ENCODE measurements around the gene FBXL15.
"Not testable (repeated sequence)": the region's sequence is repeated elsewhere in the genome, so short reads cannot be mapped to it uniquely, and the experiment has no call there.

Gene FBXL15

DNA sequence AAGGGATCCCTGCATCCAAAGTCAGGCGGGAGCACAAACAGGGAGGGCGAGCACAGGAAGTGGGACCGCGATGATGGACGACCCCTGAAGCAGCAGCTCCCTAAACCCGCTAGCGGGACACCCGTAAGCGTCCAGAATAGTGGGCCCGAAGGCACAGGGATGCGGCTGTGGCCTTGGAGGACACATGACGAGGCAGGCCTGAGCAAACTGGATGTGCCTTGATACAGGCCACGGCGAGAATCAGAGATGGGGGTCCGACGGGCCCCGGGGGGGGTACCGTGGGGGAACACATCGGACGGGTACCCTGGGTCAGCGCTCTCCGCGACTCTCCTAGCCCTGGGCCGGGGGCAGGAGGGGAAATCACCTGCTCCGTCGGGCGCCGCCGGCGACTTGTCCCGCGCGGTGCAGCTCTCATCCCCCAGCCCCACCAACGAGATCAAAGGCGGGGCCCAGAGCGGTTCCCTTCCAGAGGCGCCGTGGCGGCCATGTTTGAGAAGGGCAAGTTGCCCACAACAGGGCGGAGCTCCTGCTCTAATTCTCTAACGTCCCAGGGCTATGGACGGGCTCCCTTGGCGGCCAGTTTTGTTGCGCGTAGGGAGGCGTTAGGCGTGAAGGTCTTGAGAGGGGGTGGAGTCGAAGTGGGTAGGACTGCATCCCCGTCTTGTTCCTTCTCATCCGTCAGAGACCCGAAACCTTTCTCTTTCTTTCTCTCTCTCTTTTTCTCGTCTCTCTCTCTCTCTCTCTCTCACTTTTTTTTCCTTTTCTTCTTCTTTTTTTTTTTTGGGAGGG, 11.7 kb downstream of the FBXL15 start, which contains the start of gene CUEDC2:
Gene CUEDC2, minus strand, starts transcription at position 413 of the 789 bp plus-strand sequence. CDS start 7,386 bp downstream, outside the sequence.
- DNase-seq: peak; percentile 88

DNA sequence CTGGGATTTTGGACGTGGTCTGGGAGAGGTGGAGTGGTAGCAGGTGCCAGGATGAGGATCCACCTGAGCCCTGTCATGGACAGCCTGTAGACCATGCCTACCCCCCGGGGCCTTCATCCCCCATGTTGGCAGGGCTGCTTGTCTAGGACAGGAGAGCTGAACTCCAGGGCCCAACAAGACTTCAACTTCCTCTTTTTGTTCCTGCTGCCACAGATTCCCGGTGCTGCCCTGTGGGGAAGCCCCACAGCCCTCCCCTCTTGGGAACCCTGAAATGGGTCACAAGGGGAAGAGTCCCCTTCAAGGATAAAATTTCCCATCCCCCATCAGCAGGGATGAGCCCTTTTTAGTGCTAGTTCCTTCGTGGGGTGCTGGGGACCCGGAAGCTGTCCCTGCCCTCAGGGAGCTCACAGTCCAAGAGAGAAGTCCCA, 13.0 kb downstream of the FBXL15 start:
- DNase-seq: no peak

DNA sequence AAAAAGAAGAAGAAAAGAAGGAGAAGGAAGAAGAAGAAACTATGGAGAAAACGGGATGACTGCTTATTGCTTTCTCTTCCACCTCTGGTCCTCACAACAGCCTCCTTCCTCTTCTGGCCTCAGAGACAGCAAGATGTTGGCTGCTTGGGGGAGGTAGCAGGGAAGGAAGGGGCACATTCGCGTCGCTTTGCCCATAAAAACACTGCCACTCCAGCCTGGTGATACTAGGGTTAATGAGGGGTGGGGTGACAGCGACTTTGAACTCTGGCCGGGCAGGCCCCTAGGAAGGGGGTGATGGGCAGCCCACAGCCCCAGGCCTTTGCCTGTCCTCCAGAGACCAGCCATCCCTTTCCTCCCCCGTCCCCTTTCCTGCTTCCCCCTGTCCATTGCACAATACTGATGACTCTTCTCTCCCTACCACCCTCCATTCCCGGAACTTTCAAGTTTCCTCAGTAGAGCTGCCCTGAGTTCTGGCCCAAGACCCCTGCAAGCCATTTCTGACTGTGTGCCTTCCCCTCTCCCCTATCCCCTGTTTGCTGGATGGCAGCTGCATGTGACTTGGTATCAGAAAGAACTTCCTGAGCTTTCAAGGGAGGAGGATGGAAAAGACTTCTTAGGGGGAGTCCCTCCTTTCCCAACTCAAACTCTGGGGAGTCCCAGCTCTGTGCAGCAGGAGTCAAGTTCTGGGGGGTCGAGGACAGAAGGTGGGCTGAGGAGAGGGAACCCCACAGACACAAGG, 13.9 kb downstream of the FBXL15 start:
- DNase-seq: no peak

DNA sequence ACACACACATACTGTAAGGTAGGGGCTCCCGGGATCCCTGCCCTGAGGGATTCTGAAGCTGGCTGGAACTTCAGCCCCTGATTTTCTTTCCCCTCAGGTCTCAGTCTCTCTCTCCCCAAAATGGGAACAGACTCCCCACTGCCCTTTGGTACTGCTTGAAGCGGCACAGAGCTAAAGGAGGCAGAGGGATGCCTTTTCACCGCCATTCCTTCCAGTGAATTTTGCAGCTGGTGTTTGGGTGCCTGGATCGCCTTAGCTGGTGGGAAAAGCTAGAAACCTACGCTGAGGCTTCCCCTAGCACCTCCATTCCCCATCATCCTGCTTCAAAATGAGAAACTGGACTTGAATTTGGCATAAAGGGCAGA, 14.5 kb downstream of the FBXL15 start:
- DNase-seq: no peak

DNA sequence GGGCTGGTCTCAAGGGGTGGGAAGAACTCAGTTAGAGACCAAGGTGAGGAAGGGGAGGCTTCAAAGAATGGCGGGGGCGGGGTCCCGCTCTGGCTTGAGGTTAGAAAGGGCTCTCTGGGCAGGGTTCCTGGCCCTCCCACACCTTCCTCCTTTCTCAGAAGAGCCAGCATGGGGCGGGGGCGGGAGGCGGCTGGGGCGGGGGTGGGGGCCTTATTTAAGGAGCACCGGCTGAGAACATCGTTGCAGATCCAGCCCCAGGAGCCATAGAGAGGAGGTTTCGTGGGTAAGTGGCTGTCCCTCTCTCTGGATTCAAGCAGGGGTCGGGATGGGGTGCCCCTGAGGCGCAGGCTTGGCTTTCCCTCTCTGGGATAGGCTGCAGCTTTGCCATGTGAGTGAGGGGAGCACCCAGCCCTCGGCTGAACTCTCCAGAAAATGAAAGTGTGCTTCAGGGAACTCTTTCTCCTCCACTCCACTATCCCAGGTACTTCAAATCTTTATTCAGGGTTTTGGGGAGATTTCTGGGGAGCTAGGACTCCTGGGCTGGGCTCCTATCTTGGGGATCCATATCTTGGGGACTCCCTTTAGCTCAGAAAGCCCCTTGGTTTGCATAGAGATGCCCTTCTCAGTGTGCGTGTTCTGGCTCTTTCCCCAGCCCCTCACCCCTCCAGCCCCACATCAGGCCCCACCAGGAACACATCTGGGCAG, 15.0 kb downstream of the FBXL15 start:
- DNase-seq: no peak

DNA sequence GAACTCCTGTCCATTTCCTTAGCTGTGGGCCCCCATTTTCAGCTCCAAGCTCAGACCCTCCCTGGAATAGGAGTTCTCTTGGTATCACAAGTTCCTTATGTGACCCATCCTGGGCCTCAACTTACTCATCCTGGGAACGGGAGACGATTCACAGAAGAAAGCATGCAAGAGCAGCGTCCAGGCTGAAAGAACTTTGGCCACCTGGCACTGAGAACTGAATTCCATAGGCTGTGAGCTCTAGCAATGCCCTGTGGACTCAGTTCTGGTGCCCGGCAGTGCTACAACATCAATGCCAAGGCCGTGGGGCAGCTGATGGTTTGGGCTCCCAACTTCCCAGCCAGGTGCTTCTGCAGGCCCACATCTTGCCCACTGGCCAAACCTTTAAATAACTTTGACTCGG, 15.7 kb downstream of the FBXL15 start:
- DNase-seq: no peak

DNA sequence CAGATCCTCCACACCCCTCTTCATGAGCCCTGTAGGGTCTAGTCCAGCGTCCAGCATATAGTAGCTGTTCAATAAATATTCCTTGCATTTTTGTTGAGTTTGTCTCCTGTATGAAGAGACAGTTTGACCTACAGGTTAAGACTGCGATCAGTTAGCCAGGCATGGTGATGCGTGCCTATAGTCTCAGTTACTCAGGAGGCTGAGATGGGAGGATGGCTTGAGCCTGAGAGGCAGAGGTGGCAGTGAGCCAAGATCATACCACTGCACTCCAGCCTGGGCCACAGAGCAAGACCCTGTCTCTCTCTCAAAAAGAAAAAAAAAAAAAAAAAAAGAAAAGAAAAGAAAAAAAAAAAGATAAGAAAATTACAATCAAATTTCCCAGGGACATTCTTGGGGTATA, 16.9 kb downstream of the FBXL15 start:
- no peak for DNase-seq

DNA sequence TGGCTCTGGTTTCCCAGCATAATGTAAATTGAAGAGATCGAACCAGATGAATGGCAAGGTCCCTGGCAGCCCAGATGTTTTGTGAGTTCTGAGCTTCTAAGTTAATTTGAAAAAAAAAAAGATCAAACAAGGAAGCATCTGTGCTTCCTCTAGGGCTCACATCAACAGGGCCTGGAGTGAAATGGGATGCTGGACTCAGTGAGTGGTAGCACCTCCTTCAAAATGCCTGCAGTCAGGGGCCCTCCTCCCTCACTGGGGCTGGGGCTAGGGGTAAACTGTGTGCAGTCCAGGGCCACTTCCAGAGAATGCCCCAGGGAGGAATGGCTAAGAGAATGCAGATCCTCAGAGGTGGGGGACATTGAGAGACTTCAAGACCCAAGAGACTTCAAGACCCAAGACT, 17.7 kb downstream of the FBXL15 start:
- no peak for DNase-seq

DNA sequence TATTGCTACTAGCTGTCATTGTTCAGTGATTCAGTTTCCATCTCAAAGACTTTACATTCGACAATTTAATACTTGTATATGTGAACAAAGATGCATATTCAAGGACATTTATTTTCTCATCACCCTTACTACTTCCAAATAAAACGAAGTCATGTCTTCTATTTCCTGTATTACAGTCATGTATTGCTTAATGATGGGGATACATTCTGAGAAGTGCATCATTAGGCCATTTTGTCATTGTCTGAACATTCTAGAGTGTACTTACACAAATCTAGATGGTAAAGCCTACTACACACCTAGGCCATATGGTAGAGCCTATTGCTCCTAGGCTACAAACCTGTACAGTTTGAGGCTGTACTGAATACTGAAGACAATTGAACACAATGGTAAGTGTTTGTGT, 24.2 kb downstream of the FBXL15 start:
- DNase-seq: no peak

DNA sequence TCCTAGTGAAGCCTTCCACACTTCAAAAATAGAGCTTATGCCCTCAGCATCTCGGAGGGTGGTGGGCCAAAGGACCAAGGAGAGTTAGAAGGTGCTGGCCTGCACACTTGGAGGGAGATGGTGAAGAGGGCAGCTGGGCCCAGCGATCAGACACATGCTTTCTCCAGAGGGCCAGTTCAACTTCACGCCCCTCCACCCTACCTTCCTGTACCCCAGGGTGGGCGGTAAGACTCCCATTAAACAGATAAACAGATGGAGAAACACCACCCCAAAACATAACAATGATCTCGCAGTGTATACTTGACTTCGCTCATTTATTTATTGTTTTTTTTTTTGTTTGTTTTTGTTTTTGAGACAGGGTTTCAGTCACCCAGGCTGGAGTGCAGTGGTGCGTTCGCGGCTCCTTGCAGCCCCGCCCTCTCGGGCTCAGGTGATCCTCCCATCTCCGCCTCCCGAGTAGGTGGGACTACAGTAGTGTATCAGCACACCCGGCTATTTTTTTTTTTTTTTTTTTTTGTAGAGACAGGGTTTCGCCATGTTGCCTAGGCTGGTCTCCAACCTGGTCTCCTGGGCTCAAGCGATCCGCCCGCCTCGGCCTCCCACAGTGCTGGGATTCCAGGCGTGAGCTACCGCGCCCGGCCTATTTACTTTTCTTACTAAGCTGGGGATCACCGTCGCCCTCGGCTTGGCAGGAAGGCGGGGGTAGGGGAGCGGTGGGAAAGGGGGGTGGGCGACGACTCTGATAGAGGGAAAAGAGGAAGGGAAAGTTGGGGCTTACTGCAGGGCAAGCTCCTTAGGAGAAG, 28.9 kb downstream of the FBXL15 start:
- peak; percentile 58 for DNase-seq

DNA sequence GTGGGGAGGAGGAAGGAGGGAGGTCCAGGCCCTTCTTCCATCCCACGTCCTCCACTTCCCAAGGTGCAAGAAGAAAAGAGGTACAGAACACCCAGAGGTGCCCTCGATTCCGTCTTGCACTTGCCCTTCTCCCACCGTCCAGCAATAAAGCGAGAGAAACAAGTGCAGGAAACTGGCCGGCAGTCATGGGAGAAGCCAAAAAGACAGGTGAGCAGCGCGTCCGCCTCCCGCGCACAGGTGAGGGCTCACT, 29.4 kb downstream of the FBXL15 start:
- DNase-seq: no peak

DNA sequence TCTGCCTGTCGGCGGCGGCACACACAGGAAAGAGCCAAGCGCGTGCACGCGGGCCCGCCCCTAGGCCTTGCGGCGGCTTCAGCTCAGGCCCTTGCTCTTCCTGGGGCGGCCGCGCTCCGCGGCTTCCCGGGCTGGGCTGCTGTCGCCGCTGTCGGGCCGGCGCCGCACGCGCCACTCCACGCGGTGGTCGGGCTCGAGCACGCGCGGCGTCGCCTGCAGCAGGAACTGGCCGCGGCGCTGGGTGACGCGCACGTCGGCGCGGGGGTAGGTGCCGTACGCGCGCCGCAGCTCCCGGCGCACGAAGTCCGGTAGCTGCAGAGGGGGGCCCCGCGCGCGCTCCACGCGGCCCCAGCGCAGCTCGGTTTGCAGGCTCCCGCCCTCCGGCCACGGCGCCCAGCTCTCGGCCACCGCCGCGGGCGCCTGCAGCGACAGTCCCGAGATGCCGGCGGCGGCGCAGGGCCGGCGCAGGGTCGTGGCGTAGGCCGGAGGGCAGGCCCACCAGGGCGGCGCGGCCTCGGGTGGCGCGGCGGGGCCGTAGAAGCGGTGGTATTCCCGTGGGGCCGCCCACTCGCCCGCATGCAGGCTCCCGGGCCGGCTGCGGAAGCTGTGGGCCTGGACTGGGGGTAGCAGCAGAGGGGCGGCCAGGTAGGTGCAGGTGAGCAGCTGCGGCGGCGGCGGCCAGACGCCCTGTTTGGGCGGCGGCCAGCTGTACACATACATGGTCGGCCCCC, 29.9 kb downstream of the FBXL15 start:
- DNase-seq: peak; percentile 66

DNA sequence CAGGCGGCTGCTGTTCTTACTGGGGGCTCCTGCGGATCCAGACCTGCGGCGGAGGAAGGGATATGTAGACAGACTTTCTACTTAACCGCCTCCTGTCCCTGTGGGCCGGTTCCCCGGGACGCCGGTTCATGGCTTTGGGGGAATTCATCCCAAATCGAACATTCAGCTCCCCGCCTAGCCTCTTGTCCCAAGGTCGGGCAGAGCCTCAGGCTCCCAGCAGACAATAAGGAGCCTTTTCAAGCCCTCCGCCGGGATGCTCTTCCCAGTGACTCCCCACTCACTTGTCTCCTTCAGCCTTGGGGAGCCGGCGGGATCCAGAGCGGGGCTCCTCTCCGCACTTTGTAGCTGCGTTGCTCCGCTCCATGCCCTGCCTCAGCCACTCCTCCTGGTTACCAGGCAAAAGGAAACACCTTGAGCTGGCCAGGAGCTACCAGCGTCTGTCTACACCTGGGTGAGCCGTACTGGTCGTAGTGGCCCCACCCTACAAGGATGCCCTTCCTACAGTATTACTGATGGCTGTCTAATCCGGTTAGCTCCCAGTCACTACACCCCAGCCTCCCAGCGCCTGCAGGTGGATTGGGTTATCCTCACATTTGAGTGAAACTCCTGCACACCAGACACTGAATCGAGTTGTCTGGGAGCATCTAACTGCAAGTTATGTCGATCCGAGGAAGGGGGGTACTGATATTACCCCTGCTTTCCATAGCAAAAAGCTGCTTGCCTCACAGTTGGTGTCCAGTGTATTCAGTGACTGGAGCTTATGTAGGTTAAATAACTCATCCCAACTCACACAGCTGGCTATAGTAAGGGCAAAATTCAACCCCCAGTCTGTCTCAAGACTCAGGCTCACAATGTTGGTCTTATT, 30.7 kb downstream of the FBXL15 start, which contains the start of gene C10orf95:
Gene C10orf95, minus strand, starts transcription at position 439 of the 865 bp plus-strand sequence. CDS start 450 bp downstream, outside the sequence.
- DNase-seq: no peak

DNA sequence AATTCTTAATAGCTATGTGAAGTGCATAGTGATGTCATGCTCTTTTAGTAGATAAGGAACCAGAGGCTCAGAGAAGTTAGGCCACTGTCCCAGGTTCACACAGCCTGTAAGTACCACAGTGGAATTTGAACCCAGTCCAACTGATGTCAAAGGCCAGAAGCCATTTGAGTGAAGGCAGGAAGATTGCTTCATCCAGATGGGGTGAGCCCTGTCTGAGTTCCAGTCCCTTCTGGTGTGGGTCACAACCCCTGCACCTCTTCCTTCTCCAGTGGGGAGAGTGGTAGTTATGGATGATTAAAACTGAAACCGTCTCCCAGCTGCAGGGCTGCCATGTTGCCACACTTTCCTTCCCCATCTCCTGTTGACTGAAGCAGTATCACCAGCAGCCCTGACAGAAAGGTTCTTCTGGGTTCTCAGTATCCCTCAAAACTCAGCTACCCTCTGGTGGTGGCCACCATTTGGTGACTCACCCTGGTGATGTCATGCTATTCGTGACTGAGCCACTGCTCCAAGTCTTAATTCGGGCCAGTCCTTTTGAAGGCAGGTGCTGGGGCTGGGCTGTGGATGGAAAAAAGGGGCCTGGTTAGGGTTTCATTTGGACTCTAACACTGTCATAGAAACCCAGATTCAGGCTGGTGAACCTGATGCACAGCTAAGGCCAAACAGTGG, 32.2 kb downstream of the FBXL15 start:
- DNase-seq: no peak

DNA sequence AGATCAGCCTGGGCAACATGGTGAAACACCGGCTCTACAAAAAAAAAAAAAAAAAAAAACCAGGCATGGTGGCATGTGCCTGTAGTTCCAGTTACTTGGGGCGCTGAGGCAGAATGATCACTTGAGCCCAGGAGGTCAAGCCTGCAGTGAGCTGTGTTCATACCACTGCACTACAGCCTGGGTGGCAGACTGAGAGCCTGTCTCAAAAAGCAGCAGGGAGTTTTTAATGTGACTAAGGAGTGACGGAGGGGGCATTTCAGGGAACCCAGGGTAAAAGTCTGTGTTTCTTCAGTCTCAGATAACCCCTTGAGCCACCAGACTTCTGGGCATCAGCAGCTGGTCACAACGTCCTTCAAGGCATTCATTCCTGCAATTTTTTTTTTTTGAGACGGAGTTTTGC, 32.9 kb downstream of the FBXL15 start:
- DNase-seq: no peak

DNA sequence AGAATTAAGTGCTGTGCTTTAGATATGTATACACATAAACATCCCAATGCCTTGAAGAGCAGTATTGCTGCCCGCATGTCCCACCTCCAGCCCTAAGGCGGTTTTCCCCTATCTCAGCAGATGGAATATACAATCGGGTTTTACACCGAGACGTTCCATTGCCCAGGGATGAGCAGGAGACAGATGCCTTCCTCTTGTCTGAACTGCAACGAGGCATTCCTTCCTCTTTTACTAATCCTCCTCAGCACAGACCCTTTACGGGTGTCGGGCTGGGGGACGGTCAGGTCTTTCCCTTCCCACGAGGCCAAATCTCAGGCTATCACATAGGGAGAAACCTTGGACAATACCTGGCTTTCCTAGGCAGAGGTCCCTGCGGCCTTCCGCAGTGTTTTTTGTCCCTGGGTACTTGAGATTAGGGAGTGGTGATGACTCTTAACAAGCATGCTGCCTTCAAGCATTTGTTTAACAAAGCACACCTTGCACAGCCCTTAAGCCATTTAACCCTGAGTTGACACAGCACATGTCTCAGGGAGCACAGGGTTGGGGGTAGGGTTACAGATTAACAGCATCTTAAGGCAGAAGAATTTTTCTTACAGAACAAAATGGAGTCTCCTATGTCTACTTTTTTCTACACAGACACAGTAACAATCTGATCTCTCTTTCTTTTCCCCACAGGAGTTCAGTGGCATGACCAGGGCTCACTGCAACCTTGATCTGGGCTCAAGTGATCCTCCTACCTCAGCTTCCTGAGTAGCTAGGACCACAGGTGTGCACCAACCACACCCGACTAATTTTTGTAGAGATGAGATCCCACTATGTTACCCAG, 34.2 kb downstream of the FBXL15 start:
- not testable (repeated sequence) for DNase-seq

DNA sequence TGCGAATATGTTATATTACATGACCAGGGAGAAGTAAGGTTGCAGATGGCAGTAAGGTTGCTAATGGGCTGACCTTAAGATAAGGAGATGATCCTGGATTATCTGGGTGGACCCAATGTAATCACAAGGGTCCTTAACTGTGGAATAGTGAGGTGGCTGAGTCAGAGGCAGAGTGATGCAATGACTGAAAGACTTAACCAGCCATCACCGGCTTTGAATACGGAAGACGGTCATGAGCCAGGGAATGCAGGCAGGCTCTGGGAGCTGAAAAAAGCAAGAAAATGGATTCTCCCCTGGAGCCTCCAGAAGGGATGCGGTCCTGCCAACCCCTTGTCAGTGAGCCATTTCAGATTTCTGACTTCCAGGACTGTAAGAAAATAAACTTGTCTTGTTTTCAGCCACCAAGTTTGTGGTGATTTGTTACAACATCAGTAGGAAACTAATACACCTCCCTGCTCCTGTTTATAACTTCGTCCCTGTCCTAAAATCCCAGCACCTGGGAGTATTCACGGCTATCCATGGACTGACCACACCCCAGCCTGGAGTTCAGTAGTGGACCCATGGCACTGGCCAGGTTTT, 35.3 kb downstream of the FBXL15 start:
- no peak for DNase-seq

DNA sequence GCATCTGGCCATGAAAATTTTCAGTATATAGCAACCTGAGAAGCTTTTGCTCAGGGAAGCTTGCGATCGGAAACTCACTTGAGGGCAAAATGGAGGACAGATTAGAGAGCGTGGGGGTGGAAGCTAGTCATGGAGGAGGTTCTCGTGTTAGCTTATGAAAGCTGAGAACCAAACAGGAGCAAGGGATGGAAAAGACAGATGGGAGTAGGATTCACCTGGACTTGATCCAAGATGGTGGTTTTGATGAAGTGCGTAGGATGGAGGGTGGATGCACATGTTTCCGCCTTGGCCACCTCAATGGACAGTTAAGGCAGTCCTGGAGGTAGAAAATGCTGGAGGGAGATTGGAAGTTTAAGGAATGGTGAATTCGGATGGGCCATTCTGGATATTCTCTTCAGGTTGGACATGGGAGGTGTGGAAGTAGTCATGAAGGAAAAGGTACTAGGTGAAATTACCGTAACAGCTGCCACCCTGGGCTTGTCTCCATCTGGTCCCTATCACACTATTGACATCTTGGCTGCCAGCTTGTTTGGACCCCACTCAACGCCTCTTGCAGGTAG, 37.0 kb downstream of the FBXL15 start:
- no peak for DNase-seq

DNA sequence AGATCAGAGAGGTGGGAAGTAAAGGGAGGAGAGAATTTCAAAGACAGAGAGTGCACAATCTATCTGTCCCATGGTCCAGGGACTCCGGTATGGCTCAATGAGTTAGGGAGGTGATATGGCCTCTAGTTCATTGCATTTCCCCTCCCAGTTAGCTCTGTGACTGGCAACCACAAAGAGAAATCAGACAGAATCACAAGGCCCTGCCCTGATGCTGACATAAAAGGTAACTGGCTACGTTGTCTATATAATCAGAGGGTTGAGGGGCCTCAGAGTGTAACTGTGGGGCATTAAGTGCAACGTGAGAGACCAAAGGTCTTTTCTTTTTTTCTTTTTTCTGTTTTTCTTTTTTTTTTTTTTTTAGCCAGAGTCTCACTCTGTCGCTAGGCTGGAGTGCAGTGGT, 38.0 kb downstream of the FBXL15 start:
- DNase-seq: no peak
